HG02588 (cell line): ENCODE results near the gene BANP.
"Not testable (repeated sequence)": the region's sequence is repeated elsewhere in the genome, so short reads cannot be mapped to it uniquely, and the experiment has no call there.

Source experiments
- ATAC-seq: cut with Tn5 transposase; IDR thresholded peaks from one replicate; pipeline ENCODE4 v1.9.1; 2021; ENCODE audit warnings: mild to moderate bottlenecking, moderate library complexity; ENCODE audit not compliant: unreplicated experiment

BANP gene

DNA sequence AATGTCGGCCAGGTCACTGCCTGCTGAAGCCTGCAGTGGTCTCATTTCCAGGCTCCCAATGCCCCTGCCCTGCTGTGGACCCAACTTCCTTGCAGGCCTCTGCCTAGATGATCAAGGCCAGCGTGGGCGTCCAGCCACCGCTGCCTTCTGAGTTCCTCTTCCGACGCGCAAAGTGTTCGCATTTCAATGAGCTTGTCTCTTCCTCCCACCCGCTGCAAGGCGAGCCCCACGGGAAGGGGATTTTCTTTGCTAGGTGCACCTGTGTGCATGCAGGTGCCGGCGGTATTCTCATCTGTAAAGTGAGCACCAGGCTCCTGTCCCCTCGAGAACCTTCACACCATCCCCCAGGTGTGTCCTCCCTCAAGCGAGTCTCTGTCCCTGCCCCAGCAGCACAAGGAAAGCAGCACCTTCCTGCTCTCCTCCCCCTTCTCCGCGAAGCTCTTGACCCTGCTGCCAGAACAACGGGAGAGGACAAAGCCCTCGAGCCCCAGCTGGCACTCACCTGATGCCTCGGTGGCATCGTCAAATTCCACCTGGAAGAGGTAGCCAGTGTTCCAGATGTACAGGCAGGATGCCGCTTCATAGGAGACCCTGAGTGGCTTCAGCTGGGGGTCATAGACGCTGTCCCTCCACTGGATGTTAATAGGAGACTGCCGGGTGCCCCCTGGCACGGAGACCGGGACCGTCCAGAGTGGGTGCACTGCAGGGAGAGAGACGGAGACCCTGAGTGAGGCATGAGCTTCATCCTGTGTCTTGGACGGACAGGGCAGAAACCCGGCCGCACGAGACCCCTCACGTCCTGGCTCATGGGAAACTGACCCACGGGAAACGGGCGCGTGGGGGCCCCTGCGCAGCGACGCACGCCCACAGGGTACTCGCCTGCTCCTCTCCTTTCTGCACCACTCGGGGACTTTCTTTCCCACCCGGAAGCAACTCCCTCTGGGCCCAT, 24.7 kb upstream of the BANP start:
- ATAC-seq: no peak

DNA sequence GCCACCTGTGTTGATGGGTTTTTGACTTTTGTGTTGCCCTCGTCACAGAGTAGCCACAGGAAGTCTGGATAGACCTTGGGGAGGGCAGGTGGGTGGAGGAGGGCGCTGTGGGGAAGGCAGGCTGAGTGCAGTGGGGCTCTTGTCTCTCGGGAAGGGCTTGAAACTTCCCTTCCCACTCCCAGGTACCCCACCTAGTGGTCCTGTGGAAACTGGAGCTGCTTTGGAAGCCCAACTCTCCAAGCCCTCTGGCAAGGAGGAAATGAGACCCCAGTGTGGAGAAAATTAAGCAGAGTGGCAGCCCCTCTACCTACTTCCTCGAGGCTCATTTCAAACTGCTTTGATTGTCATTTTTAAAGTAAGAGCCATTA, 24.1 kb upstream of the BANP start:
- no peak for ATAC-seq

DNA sequence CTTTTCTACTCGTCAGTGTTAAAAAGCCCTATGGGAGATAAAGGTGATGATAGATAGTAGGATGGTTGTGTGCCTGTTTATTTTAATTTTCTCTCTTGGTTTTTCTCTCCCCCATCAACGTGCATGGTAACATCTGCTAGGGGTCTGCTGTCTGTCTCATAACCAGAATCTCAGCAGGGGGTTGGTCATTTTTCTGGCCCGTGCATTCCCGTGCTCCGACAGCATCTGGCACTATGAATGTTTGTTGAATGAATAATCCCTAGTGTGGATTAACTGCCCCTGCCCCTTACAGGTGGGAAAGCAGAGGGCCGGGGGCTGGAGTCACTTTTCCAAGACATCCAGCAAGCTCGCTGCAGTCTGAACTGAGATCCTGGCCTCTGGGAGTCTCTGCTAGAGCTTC, 21.2 kb upstream of the BANP start:
- no peak for ATAC-seq

DNA sequence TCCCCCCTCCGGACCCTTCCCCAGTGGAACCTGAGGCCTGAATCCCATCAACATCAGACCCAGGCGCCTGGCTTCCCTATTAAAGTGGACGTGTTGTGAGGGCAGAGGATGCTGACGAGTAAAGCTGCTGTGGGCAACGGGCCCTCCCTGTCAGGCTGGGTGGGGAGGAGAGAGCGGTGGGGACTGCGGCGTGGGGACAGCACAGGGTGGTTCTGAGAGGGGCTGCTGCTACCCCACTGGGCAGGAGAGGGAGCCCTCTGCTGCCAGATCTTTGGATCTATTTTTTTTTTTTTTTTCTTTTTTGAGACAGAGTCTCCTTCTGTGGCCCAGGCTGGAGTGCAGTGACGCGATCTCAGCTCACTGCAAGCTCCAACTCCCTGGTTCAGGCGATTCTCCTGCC, 20.8 kb upstream of the BANP start:
- ATAC-seq: no peak

DNA sequence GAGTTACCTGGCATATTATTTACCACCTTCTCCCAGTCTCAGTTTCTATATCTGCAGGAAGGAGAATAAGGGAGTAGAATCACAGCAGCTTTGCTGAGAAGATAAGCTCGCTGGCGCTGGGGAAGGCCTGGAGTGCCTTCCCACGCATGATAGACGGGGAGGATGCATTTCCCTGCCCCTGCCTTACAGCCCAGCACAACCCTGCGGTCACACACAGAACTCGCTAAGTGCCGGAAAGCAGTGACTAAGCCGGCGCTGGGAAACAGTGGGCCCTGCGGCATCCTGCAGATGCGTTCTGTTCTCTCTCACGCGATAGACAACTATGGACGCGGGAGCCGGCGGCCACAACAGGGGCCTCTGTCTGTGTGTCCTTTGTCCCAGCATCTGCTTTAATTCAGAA, 19.7 kb upstream of the BANP start:
- no peak for ATAC-seq

DNA sequence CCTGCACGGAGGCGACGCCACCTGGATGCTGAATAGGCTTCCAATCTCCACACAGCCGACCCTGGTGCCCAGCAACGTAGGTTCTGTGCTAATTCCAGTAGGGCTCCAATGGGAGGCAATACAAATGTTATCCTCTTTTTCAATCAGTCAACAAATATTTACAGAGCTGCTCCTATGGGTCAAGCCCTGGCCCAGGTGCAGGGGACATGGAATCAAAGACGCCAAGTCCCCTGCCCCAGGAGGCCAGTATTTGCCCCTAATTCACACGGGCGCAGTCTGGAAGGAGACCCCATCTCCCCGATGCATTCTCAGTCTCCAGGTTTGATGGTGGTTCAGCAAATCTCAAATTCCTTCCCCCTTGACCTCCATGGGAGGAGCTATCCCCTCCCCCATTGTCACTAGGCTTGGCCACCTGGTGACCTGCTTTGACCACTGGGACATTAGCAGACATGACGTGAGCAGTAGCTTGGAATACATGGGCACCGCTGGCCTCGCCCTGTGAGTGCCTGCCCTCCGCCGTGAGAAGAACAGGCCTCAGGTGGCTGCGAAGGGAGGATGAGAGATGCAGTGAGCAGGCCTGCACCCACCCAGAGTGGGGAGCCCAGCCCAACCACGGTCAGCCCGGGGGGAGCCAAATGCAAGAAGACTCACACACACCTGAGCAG, 18.6 kb upstream of the BANP start:
- ATAC-seq: not testable (repeated sequence)

DNA sequence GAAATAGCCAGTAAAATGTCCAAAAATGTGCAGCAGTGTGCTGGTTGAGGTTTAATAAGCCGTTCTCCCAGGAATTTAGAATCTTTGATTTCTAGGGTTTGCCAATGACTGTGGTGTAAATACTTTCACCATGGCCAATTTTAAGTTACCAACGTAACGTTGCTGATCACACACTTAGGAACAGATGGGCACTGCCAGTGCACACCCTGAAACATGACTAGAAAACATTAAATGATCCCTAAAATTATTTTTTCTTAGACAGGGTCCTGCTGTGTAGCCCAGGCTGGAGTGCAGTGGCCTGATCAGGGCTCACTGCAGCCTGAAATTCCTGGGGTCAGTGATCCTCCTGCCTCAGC, 18.1 kb upstream of the BANP start:
- ATAC-seq: no peak

DNA sequence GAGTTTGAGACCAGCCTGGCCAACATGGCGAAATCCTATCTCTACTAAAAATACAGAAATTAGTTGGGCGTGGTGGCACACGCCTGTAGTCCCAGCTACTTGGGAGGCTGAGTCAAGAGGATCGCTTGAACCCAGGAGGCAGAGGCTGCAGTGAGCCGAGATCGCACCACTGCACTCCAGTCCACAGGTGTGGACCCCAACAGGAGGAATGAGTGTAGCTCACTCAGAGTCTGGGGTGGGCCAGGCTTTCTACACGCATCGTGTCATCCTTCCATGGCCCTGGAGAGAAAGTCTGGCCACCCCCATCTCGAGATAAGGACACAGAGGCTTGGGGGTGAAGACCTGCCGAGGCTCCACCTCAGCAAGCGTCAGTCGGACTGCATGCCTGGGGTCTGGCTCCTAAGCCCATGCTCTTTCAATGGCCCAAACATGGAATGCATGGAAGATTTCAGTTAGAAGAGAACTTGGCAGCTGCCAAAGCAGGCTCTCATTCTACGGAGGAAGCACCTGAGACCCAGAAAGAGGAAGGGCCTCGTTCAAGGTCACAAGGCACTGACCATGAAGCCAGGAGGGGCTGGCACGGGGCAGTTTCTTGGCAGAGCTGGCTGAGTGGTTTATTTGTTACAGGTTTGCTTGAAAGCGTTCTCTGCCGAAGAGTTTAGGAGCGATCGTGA, 16.3 kb upstream of the BANP start:
- not testable (repeated sequence) for ATAC-seq

DNA sequence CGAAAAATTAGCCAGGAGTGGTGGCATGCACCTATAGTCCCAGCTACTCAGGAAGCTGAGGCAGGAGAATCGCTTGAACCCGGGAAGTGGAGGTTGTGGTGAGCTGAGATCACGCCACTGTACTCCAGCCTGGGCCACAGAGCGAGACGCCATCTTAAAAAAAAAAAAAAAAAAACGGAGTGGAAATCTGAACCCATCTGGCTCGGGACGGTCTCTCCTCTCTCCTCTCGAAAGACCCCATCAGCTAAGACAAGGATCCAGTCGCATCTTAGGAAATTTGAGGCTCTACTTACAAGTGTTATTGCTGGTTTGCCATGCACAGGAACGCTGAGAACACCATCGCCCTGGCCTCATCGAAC, 15.2 kb upstream of the BANP start:
- ATAC-seq: not testable (repeated sequence)

DNA sequence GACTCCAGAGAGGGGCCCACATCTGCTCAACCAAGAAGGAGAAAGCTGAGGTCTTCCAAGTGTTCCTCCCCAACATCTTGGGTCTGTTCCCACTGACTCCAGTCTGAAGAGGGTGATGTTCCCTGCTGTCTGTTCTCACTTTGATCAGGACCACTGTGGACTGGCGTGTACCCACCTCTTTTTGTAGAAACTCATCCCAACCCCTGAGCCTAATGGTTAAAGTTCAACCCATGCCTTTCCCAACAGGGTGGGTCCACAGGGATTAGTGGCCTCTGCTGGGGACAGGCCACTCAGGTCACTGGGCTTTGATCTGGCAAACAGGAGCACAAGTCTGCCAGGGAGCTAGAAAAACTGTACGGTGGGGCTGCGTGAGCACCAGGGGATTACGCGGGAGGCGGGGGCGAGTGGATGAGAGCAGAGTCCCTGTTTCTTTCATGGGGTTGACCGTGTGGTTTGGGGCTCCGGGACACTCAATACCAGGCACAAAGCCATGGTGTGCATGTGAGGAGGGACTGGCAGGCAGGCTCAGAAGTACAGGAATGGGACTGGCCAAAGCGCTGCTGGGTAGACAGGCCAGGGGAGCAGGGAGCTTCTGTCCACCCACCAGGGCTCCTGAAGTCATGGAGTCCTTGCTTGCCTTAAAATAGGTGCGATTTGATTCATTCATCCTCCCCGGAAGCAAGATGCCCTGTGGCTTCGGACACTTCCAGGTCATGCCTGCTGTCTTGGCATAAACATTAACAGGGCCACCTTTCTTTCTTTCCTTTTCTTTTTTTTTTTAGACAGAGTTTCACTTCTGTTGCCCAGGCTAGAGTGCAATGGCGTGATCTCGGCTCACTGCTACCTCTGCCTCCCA, 14.6 kb upstream of the BANP start, which contains the start of gene CA5A:
Gene CA5A (minus strand): TSS at position 155 of the 856 bp plus-strand sequence. CDS start 79 bp downstream, at position 76.
- no peak for ATAC-seq

DNA sequence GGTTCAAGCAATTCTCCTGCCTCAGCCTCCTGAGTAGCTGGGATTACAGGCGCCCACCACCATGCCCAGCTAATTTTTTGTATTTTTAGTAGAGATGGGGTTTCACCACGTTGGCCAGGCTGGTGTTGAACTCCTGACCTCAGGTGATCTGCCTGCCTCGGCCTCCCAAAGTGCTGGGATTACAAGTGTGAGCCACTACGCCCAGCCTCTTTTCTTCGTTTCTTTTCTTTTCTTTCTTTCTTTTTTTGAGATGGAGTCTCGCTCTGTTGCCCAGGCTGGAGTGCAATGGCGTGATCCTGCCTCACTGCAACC, 14.0 kb upstream of the BANP start:
- ATAC-seq: not testable (repeated sequence)

DNA sequence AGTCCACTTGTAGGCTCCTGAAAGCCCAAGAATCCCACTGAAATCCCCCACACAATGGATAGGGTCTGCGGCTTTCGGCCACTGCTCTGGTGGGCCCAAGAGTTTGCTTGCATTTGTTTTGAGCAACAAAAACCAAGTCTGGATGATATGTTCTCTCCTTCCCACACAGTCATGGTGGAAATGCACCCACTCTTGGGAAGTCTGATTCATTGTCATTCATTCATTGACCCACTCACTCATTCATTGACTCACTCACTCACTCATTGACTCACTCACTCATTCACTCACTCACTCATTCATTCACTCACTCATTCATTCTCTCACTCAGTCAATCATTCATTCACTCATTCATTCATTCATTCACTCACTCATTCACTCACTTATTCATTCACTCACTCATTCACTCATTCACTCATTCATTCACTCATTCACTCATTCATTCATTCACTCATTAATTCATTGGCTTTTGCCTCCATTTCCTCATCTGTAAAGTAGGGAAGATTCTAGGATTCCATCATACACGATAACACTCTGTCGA, 12.8 kb upstream of the BANP start:
- ATAC-seq: no peak

DNA sequence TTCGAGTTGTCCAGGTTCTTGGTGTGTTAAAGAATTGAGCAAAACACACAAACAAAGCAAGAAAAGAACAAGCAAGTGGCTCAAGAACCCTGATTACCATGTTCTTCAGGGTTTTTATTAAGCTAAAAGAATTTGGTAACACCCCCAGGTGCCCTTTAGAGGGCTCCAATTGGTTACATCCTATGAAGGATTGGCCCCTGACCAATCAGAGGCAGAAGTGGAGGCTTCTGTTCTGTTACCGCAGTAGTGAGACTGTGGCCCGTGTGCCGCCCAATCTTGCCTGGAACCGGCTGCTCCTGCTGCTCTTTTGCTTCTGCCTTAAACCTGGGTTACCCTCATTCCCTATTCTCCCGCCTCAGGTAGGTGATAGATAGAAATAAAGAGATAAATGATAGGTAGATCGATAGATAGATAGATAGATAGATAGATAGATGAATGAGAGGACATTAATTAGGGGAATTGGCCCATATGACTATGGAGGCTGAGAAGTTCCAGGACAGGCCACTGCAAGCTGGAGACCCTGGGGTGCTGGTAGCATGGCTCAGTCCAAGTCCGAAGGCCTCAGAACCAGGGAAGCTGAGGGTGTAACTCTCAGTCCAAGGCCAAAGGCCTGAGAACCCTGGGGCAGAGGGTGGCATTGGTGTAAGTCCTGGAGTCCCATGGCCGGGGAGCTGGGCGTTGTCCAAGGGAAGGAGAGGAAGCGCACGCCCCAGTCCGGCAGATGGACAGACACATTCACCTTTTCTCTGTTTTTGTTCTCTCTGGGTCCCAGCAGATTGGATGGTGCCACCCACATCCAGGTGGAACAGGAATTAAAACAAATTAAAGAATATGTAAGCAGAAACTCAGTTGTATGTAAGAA, 11.4 kb upstream of the BANP start:
- ATAC-seq: no peak

DNA sequence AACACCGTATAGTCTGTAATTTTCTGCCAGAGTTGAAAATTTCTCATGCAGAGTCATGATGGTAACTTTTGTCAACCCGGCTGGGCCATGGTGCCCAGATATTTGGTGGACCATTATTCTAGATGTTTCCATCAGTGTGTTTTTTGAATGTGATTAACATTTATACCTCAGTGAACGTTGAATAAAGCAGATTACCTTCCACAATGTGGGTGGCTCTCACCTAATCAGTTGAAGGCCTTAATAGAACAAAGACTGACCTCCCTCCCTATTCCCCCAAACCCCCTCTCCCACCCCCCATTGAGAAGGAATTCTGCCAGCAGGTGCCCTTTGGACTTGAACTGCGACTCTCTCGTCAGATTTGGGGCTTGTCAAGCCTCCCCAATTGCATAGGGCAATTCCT, 8.6 kb upstream of the BANP start:
- ATAC-seq: no peak

DNA sequence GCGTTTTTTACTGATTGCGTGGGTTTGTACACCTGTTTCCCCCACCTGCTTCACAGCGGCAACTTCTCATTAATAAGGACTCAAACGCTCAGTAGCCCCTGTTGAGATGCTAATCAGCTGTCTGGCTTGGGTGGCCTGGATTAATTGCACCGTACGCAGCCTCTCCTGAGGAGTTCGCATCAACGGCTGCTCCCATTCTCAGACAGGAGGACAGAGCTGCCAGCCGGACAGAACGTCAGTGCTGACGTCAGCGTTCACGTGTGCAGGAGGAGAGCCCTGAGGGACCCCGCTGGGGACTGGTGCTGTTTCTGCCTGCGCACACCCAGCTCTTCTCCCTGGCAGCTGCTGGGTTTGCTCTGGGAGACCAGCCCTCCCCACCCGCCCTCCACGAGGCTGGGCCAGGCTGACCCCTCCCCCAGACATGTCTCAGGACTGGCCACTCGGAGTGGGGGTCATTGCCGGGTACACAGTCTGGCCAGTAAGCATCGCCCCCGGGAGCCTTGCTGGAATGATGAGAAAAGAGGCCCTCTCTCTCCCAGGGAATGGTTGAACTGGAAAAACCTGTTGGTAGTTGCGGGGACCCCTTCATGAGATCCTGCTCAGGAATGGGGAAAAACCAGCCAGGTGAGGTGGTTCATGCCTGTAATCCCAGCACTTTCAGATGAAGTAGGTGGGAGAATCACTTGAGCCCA, 5.7 kb upstream of the BANP start:
- ATAC-seq: no peak

DNA sequence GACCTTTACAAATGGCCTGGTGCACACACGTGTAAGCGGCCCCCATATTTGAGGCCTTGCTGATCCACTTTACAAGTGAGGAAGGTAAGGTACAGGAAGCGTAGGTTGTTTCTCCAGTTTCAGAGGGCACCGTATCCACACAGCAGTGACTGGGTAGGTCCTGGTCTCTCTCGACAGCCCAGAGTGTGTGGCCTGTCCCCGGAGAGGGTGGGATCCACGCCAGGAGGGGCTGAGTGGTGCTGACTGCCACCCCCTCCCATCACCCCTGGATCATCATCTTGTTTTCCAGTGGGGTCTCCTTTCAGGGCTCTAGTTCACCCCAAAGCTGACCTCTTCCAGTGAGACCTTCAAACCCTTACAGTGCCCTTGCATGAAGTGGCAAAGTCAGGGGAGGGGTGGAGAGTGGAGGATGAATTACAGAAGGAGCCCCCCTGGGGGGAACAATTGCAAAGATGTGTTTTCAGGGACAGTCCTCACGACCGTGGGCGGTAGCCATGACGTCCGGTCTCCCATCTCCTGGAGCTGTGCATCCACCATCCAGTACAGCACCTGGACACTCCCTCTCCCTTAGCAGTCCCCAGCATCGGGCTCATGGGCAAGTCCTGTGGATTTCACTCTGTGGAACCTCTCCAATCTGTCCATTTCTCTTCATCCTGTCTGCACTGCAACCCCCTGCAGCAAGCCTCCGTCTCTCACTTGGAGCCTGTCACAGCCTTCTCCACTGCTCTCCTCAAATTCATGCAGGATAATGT, 4.5 kb upstream of the BANP start:
- ATAC-seq: no peak

DNA sequence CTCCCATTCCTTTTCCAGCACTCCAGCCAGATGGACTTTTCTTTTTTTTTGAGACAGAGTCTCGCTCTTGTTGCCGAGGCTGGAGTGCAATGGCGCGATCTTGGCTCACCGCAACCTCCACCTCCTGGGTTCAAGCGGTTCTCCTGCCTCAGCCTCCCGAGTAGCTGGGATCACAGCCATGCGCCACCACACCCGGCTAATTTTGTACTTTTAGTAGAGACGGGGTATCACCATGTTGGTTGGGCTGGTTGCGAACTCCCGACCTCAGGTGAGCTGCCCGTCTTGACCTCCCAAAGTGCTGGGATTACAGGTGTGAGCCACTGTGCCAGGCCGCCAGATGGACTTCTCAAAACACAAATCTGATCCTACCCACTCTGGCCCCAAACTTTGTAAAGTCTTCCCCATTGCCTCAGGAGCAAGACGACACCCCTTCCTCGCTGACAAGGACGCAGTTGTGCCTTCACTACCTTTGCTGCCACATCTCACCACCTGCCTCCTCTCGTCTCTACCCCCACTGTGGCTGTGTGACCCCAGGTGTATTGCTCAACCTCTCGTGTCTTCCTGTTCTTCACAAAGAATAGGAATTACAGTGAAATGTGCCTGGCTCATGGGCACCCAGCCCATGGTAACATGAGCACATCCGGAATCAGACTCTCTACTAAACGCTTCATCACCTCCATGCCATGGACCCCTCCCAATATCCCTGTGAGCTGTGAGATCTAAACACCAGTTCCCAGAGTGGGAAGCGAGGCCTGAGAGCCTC, 3.7 kb upstream of the BANP start:
- ATAC-seq: no peak

DNA sequence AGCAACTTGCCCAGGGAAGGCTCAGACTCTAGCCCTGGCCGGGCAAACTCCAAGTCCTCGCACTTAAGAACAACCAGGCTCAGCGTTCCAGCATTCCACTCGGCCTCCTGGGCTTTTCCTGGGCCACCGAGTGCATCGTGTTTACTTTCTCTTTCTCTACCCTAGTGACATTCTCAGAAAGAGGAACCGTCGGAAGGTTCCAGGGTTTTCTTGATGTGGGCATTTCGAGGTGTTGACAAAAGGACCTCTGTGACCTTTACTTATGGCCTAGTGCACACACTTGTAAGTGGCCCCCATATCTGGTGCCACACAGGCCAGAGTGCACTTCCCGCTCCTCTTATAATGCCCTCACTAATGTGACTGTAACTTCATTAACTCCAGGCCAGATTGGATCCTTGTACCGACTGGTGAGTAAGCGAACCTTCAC, 3.1 kb upstream of the BANP start:
- no peak for ATAC-seq
